ENCODE results near the gene OR2A2.
"Not testable (repeated sequence)": the region's sequence is repeated elsewhere in the genome, so short reads cannot be mapped to it uniquely, and the experiment has no call there.

Gene OR2A2

GRCh38 chr7:144109283-144109682 lies at the start of gene OR2A2:
TSS of gene OR2A2 (plus strand) at chr7:144109583. CDS start at chr7:144109583, 0 bp downstream.
- no peak for DNase-seq (ENCODE audit: low read depth)

GRCh38 chr7:144063710-144064109 lies 45.7 kb upstream of the OR2A2 start:
- no peak for DNase-seq (ENCODE audit: low read depth)

GRCh38 chr7:144069511-144069910 lies 39.9 kb upstream of the OR2A2 start, which contains the start of gene OR2A25:
TSS of gene OR2A25 (plus strand) at chr7:144069811. CDS start at chr7:144074220, 4,409 bp downstream.
- DNase-seq (ENCODE audit: low read depth), result no peak

GRCh38 chr7:144069953-144070352 lies 39.4 kb upstream of the OR2A2 start:
- DNase-seq (ENCODE audit: low read depth), result no peak

- DNase-seq (ENCODE audit: low read depth), result no peak
Observed at GRCh38 chr7:144074374-144074773, 35.0 kb upstream of the OR2A2 start.

GRCh38 chr7:144085978-144086377 lies 23.4 kb upstream of the OR2A2 start, which contains the start of gene OR2A12:
TSS of gene OR2A12 (plus strand) at chr7:144086278. CDS start at chr7:144095108, 8,830 bp downstream.
- no peak for DNase-seq (ENCODE audit: low read depth)

- no peak for DNase-seq (ENCODE audit: low read depth)
Observed at GRCh38 chr7:144086730-144087129, 22.7 kb upstream of the OR2A2 start.

- DNase-seq (ENCODE audit: low read depth), result no peak
Observed at GRCh38 chr7:144087230-144087629, 22.2 kb upstream of the OR2A2 start.

- no peak for DNase-seq (ENCODE audit: low read depth)
Observed at GRCh38 chr7:144090667-144091066, 18.7 kb upstream of the OR2A2 start.

GRCh38 chr7:144098776-144099175 lies 10.6 kb upstream of the OR2A2 start:
- DNase-seq (ENCODE audit: low read depth), result no peak

GRCh38 chr7:144100607-144101006 lies 8.8 kb upstream of the OR2A2 start:
- DNase-seq (ENCODE audit: low read depth), result no peak

- DNase-seq (ENCODE audit: low read depth), result no peak
Observed at GRCh38 chr7:144102041-144102440, 7.3 kb upstream of the OR2A2 start.

- DNase-seq (ENCODE audit: low read depth), result no peak
Observed at GRCh38 chr7:144105211-144105610, 4.2 kb upstream of the OR2A2 start.

GRCh38 chr7:144110272-144110671 lies 889 bp downstream of the OR2A2 start:
- no peak for DNase-seq (ENCODE audit: low read depth)

GRCh38 chr7:144113651-144114050 lies 4.3 kb downstream of the OR2A2 start:
- DNase-seq (ENCODE audit: low read depth), result no peak

- no peak for DNase-seq (ENCODE audit: low read depth)
Observed at GRCh38 chr7:144118341-144118740, 9.0 kb downstream of the OR2A2 start.

GRCh38 chr7:144122876-144123275 lies 13.5 kb downstream of the OR2A2 start, which contains the start of gene OR2A14:
TSS of gene OR2A14 (plus strand) at chr7:144123176. CDS start at chr7:144129113, 5,937 bp downstream.
- no peak for DNase-seq (ENCODE audit: low read depth)

- peak; percentile 56 for DNase-seq (ENCODE audit: low read depth)
Observed at GRCh38 chr7:144127714-144128334, 18.4 kb downstream of the OR2A2 start.

GRCh38 chr7:144129601-144130000 lies 20.2 kb downstream of the OR2A2 start:
- DNase-seq (ENCODE audit: low read depth), result not testable (repeated sequence)

- DNase-seq (ENCODE audit: low read depth), result no peak
Observed at GRCh38 chr7:144130730-144131129, 21.3 kb downstream of the OR2A2 start.

GRCh38 chr7:144132262-144132661 lies 22.9 kb downstream of the OR2A2 start:
- DNase-seq (ENCODE audit: low read depth), result no peak

GRCh38 chr7:144133307-144133706 lies 23.9 kb downstream of the OR2A2 start:
- no peak for DNase-seq (ENCODE audit: low read depth)

GRCh38 chr7:144134116-144134515 lies 24.7 kb downstream of the OR2A2 start:
- DNase-seq (ENCODE audit: low read depth), result no peak

GRCh38 chr7:144137501-144137900 lies 28.1 kb downstream of the OR2A2 start:
- no peak for DNase-seq (ENCODE audit: low read depth)

Measured in non-pigmented ciliary epithelial cell (primary cell).